ENCODE measurements around the gene MYH7.

GRCh38 chr14:23430016-23430722, 5.3 kb downstream of the MYH7 start:
- TF ChIP-seq CTCF (conservative IDR thresholded peaks at IDR 0.05) (no peak), ZFX (IDR thresholded peaks at IDR 0.05) (no peak)

All from C4-2B (cell line).